ENCODE results near the gene SH3BGRL3. TPM values are rescaled to one million over a fixed set of nuclear protein-coding genes. Genes with fewer than 3 reads are reported as not detected.
"Not testable (repeated sequence)": the region's sequence is repeated elsewhere in the genome, so short reads cannot be mapped to it uniquely, and the experiment has no call there.

Gene SH3BGRL3
- total and polyA plus RNA-seq, 7 experiments from 2014 or later, result 156 to 636 (median 380) TPM

DNA sequence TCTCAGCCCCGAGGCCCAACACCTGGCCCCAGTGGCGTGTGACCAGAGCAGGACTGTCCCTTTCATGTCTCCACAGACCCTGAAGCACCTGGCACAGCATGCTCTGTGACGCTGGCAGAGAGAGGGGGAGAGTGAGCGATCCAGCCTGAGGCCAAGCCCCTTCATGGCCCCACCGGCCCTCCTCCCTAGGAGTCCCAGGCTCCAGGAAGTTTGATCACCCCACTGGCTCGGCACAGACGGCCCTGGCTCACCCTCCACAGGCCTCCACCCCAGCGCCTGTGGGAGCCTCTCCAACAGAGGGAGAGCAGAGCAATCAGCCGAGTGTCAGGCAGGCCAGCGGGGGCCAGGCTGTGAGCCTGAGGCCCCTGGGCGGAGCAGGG is 11.0 kb downstream of the SH3BGRL3 start:
- peak overlapping the region; percentile 85 to 99 (median 96) for H3K27ac Mint-ChIP-seq
- peaks cover 0 to 19% (median 0%) of the 10 kb centered on the region in 5 donors for H3K36me3 Mint-ChIP-seq
- H3K4me3 Mint-ChIP-seq, result peak overlapping the region in 8 of 10 donors; percentile 6 to 78 (median 66)
- H3K4me1 Mint-ChIP-seq, result peaks cover 52 to 90% (median 76%) of the 10 kb centered on the region in 7 donors
- Histone ChIP-seq H3K9me3 (ENCODE audit: control insufficient read depth in 2 of 3, low read length in 3 of 3) (no peaks in the 10 kb centered on the region), H3K36me3 (ENCODE audit: control insufficient read depth in 2 of 3, insufficient read depth in 3 of 3, low read length in 3 of 3) (peaks cover 0 to 3% (median 0%) of the 10 kb centered on the region in 3 experiments), H3K4me3 (ENCODE audit: low read length) (no peak overlapping the region), H3K27ac (ENCODE audit: low read depth, low read length) (peak overlapping the region; percentile 86), H3K4me1 (ENCODE audit: control insufficient read depth in 2 of 2, insufficient read depth in 2 of 2, low read length in 2 of 2) (peaks cover 65 to 75% of the 10 kb centered on the region in 2 donors), H3K27me3 (ENCODE audit: control insufficient read depth in 2 of 2, insufficient read depth in 2 of 2, low read length in 2 of 2) (no peaks in the 10 kb centered on the region)
- ATAC-seq (no peak), DNase-seq (no peak)
- H3K9me3 Mint-ChIP-seq, result no peaks in the 10 kb centered on the region
- intact Hi-C loops (cut with micrococcal nuclease), result no loop called here
- ChIA-PET POLR2A (interaction anchor here (1.2 to 26.8 kb wide), 4 partner anchors 12 to 141 kb away, joined by 4 to 1967 read pairs (median 56); partner anchors contain the start of genes CD52, DHDDS, SH3BGRL3 and UBXN11), CTCF (interaction anchor here (1.0 to 17.9 kb wide), 4 partner anchors 9 to 32 kb away, joined by 3 to 541 read pairs (median 67); partner anchors contain the start of genes CD52, SH3BGRL3 and UBXN11)
- H3K27me3 Mint-ChIP-seq, result no peaks in the 10 kb centered on the region

- H3K4me1 Mint-ChIP-seq, result peaks cover 46 to 90% (median 74%) of the 10 kb centered on the region in 7 donors
- H3K4me3 ChIP-seq (ENCODE audit: low read length), result no peak overlapping the region
- intact Hi-C loops (cut with micrococcal nuclease), result no loop called here
- H3K36me3 Mint-ChIP-seq, result peaks cover 0 to 24% (median 3%) of the 10 kb centered on the region in 5 donors
- H3K9me3 ChIP-seq (ENCODE audit: control insufficient read depth in 2 of 3, low read length in 3 of 3), result no peaks in the 10 kb centered on the region
- H3K4me3 Mint-ChIP-seq, result peak overlapping the region in 5 of 10 donors; percentile 17 to 78 (median 58)
- H3K27ac Mint-ChIP-seq, result peak overlapping the region; percentile 85 to 99 (median 96)
- H3K27ac ChIP-seq (ENCODE audit: low read depth, low read length), result peak overlapping the region; percentile 86
- ChIA-PET POLR2A (interaction anchor here (10.1 to 26.8 kb wide), 2 partner anchors 13 to 22 kb away, joined by 109 to 1967 read pairs; partner anchors contain the start of genes CD52, SH3BGRL3 and UBXN11), CTCF (interaction anchor here (1.1 kb wide), 1 partner anchor 8 kb away, joined by 3 read pairs; no protein-coding TSS in a partner anchor)
- H3K27me3 ChIP-seq (ENCODE audit: control insufficient read depth in 2 of 2, insufficient read depth in 2 of 2, low read length in 2 of 2), result no peaks in the 10 kb centered on the region
- ATAC-seq (no peak), DNase-seq (no peak)
- H3K36me3 ChIP-seq (ENCODE audit: control insufficient read depth in 2 of 3, insufficient read depth in 3 of 3, low read length in 3 of 3), result peaks cover 0 to 8% (median 0%) of the 10 kb centered on the region in 3 experiments
- peaks cover 59 to 70% of the 10 kb centered on the region in 2 donors for H3K4me1 ChIP-seq (ENCODE audit: control insufficient read depth in 2 of 2, insufficient read depth in 2 of 2, low read length in 2 of 2)
- no peaks in the 10 kb centered on the region for H3K27me3 Mint-ChIP-seq
- H3K9me3 Mint-ChIP-seq, result no peaks in the 10 kb centered on the region
Observed at GRCh38 chr1:26291433-26291832, 11.5 kb downstream of the SH3BGRL3 start.

DNA sequence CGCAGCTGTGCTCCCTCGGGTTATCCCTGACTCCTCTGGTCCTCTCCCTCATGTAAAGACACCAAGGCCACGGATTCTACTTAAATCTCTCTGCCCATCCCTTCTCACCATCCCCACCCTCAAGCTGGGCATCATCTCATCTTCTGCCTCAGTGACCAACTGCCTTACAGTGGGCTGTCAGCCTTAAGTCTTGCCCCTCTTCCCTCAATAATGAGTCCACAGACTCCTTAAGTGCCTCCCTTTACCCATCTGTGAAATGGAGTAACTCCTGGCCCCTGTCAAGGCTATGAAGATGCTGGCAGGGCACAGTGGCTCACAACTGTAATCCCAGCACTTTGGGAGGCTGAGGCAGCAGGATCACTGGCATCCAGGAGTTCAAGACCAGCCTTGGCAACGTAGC is 12.1 kb downstream of the SH3BGRL3 start:
- Mint-ChIP-seq H3K27ac (peak overlapping the region; percentile 85 to 99 (median 96)), H3K27me3 (no peaks in the 10 kb centered on the region), H3K4me3 (peak overlapping the region in 7 of 10 donors; percentile 17 to 81 (median 58)), H3K4me1 (peaks cover 43 to 86% (median 71%) of the 10 kb centered on the region in 7 donors), H3K9me3 (no peaks in the 10 kb centered on the region), H3K36me3 (peaks cover 0 to 25% (median 3%) of the 10 kb centered on the region in 5 donors)
- no peak overlapping the region for H3K4me3 ChIP-seq (ENCODE audit: low read length)
- ATAC-seq, result no peak
- H3K27ac ChIP-seq (ENCODE audit: low read depth, low read length), result peak overlapping the region; percentile 86
- no peaks in the 10 kb centered on the region for H3K27me3 ChIP-seq (ENCODE audit: control insufficient read depth in 2 of 2, insufficient read depth in 2 of 2, low read length in 2 of 2)
- peaks cover 0 to 13% (median 0%) of the 10 kb centered on the region in 3 experiments for H3K36me3 ChIP-seq (ENCODE audit: control insufficient read depth in 2 of 3, insufficient read depth in 3 of 3, low read length in 3 of 3)
- DNase-seq, result no peak
- ChIA-PET POLR2A (interaction anchor here (10.1 to 26.8 kb wide), 2 partner anchors 13 to 22 kb away, joined by 109 to 1967 read pairs; partner anchors contain the start of genes CD52, SH3BGRL3 and UBXN11), CTCF (no interaction called here)
- H3K9me3 ChIP-seq (ENCODE audit: control insufficient read depth in 2 of 3, low read length in 3 of 3), result no peaks in the 10 kb centered on the region
- intact Hi-C loops (cut with micrococcal nuclease), result no loop called here
- H3K4me1 ChIP-seq (ENCODE audit: control insufficient read depth in 2 of 2, insufficient read depth in 2 of 2, low read length in 2 of 2), result peaks cover 54 to 65% of the 10 kb centered on the region in 2 donors

- H3K4me3 ChIP-seq (ENCODE audit: low read length); H3K4me3 Mint-ChIP-seq; H3K27me3 ChIP-seq (ENCODE audit: control insufficient read depth in 2 of 2, insufficient read depth in 2 of 2, low read length in 2 of 2); ATAC-seq; H3K27me3 Mint-ChIP-seq; DNase-seq; intact Hi-C loops (cut with micrococcal nuclease); H3K9me3 Mint-ChIP-seq; H3K9me3 ChIP-seq (ENCODE audit: control insufficient read depth in 2 of 3, low read length in 3 of 3): not testable (repeated sequence)
- Histone ChIP-seq H3K36me3 (ENCODE audit: control insufficient read depth in 2 of 3, insufficient read depth in 3 of 3, low read length in 3 of 3) (peaks cover 0 to 18% (median 0%) of the 10 kb centered on the region in 3 experiments), H3K4me1 (ENCODE audit: control insufficient read depth in 2 of 2, insufficient read depth in 2 of 2, low read length in 2 of 2) (peaks cover 46 to 57% of the 10 kb centered on the region in 2 donors), H3K27ac (ENCODE audit: low read depth, low read length) (peak overlapping the region; percentile 40)
- Mint-ChIP-seq H3K36me3 (peaks cover 0 to 25% (median 3%) of the 10 kb centered on the region in 5 donors), H3K27ac (peak overlapping the region; percentile 13 to 97 (median 94)), H3K4me1 (peaks cover 35 to 78% (median 63%) of the 10 kb centered on the region in 7 donors)
- ChIA-PET CTCF (interaction anchor here (1.1 to 1.3 kb wide), 3 partner anchors 15 to 26 kb away, joined by 3 to 6 read pairs (median 4); no protein-coding TSS in a partner anchor), POLR2A (interaction anchor here (0.9 to 26.8 kb wide), 3 partner anchors 8 to 21 kb away, joined by 3 to 1967 read pairs (median 109); partner anchors contain the start of genes CD52, SH3BGRL3 and UBXN11)
Observed at GRCh38 chr1:26292735-26293134, 12.8 kb downstream of the SH3BGRL3 start.

- H3K9me3 Mint-ChIP-seq, result no peaks in the 10 kb centered on the region
- peaks cover 23 to 66% (median 51%) of the 10 kb centered on the region in 7 donors for H3K4me1 Mint-ChIP-seq
- H3K4me3 ChIP-seq (ENCODE audit: low read length), result no peak overlapping the region
- no peak overlapping the region for H3K27ac ChIP-seq (ENCODE audit: low read depth, low read length)
- intact Hi-C loops (cut with micrococcal nuclease), result no loop called here
- H3K27me3 ChIP-seq (ENCODE audit: control insufficient read depth in 2 of 2, insufficient read depth in 2 of 2, low read length in 2 of 2), result no peaks in the 10 kb centered on the region
- no peak for DNase-seq
- no peaks in the 10 kb centered on the region for H3K9me3 ChIP-seq (ENCODE audit: control insufficient read depth in 2 of 3, low read length in 3 of 3)
- POLR2A ChIA-PET, result interaction anchor here (0.7 to 26.8 kb wide), 3 partner anchors 15 to 79 kb away, joined by 3 to 1967 read pairs (median 109); partner anchors contain the start of genes CD52, SH3BGRL3 and UBXN11
- peak overlapping the region in 1 of 10 donors; percentile 16 for H3K4me3 Mint-ChIP-seq
- CTCF ChIA-PET, result interaction anchor here (0.7 to 1.3 kb wide), 4 partner anchors 10 to 27 kb away, joined by 3 read pairs; no protein-coding TSS in a partner anchor
- peaks cover 0 to 25% (median 3%) of the 10 kb centered on the region in 5 donors for H3K36me3 Mint-ChIP-seq
- H3K27me3 Mint-ChIP-seq, result no peaks in the 10 kb centered on the region
- no peak for ATAC-seq
- peak overlapping the region in 4 of 9 donors; percentile 39 to 96 (median 63) for H3K27ac Mint-ChIP-seq
- peaks cover 0 to 18% (median 0%) of the 10 kb centered on the region in 3 experiments for H3K36me3 ChIP-seq (ENCODE audit: control insufficient read depth in 2 of 3, insufficient read depth in 3 of 3, low read length in 3 of 3)
- H3K4me1 ChIP-seq (ENCODE audit: control insufficient read depth in 2 of 2, insufficient read depth in 2 of 2, low read length in 2 of 2), result peaks cover 34 to 44% of the 10 kb centered on the region in 2 donors
Observed at GRCh38 chr1:26293911-26294463, 14.1 kb downstream of the SH3BGRL3 start.
